Brain microvascular endothelial cell (primary cell): ENCODE data around the gene ANXA5.

ENCODE experiments used
- DNase-seq: peaks from one replicate; pipeline ENCODE4 v3.0.0-alpha.2; 2020
- H3K27ac ChIP-seq: fragments of 250-450 bp; sonication (Bioruptor Pico); 2 replicates; pipeline ENCODE4 v1.5.1; 2020; ENCODE audit warnings: mild to moderate bottlenecking, moderate library complexity
- H3K27me3 ChIP-seq: fragments of 250-450 bp; sonication (Bioruptor Pico); replicated peaks from 2 replicates; pipeline ENCODE4 v1.5.1; 2020; ENCODE audit warnings: mild to moderate bottlenecking
- H3K36me3 ChIP-seq: fragments of 250-450 bp; sonication (Bioruptor Pico); replicated peaks from 2 replicates; pipeline ENCODE4 v1.5.1; 2020; ENCODE audit warnings: mild to moderate bottlenecking
- H3K4me3 ChIP-seq: 2 replicates; pipeline ENCODE4 v1.5.1; 2011; ENCODE audit warnings: low read depth, mild to moderate bottlenecking, control low read depth, low read length, moderate library complexity
- in situ Hi-C: cut with HindIII; loops from 2 replicates; pipeline ENCODE4 v1.10.0; 2017; ENCODE audit warnings: low sequenced_read_pairs, low pct_ligation_motif_present
- TF ChIP-seq, protein P1 (sequence below): IDR thresholded peaks from 2 replicates; pipeline ENCODE4 v1.5.1; 2011; ENCODE audit warnings: low read depth, mild to moderate bottlenecking, moderate library complexity, low read length, control low read depth, inconsistent platforms; ENCODE audit errors: missing control alignments

The ANXA5 gene

DNA sequence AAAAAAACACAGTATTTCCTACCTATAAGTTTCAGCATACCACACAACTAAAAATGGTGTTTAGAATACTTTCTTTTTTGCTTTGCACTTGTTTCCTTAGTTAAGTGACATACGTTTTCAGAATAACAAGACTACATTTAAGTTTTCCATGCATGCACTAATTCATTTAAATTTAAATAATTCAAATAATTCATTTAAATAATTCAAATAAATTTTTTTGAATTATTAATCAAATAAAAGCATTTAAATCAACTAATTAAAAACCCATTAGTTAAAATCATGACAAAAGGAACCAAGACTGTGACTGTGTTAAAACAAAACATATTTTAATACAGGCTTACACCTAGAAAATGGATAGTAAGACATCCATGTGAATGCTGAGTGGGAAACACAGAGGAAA is 12.8 kb downstream of the ANXA5 start:
- no peak for DNase-seq
- H3K27me3 ChIP-seq = no peaks in the 10 kb centered on the region
- TF ChIP-seq, protein P1, sequence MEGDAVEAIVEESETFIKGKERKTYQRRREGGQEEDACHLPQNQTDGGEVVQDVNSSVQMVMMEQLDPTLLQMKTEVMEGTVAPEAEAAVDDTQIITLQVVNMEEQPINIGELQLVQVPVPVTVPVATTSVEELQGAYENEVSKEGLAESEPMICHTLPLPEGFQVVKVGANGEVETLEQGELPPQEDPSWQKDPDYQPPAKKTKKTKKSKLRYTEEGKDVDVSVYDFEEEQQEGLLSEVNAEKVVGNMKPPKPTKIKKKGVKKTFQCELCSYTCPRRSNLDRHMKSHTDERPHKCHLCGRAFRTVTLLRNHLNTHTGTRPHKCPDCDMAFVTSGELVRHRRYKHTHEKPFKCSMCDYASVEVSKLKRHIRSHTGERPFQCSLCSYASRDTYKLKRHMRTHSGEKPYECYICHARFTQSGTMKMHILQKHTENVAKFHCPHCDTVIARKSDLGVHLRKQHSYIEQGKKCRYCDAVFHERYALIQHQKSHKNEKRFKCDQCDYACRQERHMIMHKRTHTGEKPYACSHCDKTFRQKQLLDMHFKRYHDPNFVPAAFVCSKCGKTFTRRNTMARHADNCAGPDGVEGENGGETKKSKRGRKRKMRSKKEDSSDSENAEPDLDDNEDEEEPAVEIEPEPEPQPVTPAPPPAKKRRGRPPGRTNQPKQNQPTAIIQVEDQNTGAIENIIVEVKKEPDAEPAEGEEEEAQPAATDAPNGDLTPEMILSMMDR = no peak
- in situ Hi-C loops = no loop called here
- peaks cover 73% of the 10 kb centered on the region for H3K36me3 ChIP-seq
- no peak overlapping the region for H3K4me3 ChIP-seq
- H3K27ac ChIP-seq = no peak overlapping the region

- in situ Hi-C loops = no loop called here
- TF ChIP-seq, protein P1 = no peak
- H3K27me3 ChIP-seq = no peaks in the 10 kb centered on the region
- no peak overlapping the region for H3K27ac ChIP-seq
- no peak overlapping the region for H3K4me3 ChIP-seq
- DNase-seq = no peak
- H3K36me3 ChIP-seq = peaks cover 88% of the 10 kb centered on the region
Measured at GRCh38 chr4:121680571-121680970, 16.2 kb downstream of the ANXA5 start.

- no peak for DNase-seq
- TF ChIP-seq, protein P1 = no peak
- Histone ChIP-seq H3K27ac (no peak overlapping the region), H3K36me3 (peaks cover 84% of the 10 kb centered on the region), H3K4me3 (no peak overlapping the region), H3K27me3 (no peaks in the 10 kb centered on the region)
- in situ Hi-C loops = no loop called here
Measured at GRCh38 chr4:121679951-121680350, 16.8 kb downstream of the ANXA5 start.

GRCh38 chr4:121679267-121679666 is 17.5 kb downstream of the ANXA5 start:
- in situ Hi-C loops = no loop called here
- Histone ChIP-seq H3K4me3 (no peak overlapping the region), H3K27me3 (no peaks in the 10 kb centered on the region), H3K27ac (no peak overlapping the region), H3K36me3 (peaks cover 84% of the 10 kb centered on the region)
- no peak for DNase-seq
- TF ChIP-seq, protein P1 = no peak

DNA sequence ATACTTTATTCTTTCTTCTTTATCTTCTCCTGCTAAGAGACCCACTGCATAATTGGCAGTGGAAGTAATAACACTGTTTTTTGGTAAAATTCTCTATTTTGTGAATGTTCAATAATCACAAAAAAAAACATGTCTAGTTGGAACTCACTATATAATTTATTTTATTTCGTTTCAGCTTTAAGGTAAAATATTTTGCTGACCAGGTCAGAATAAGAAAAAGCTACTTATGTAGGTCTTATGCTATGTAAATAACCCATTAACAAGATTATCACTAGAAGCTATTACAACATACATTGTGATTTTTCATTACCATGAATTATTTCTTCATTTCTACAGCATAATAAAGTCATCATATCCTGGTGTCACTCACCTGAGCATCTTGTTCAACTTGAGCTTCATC is 19.3 kb downstream of the ANXA5 start:
- no peak for DNase-seq
- no peak overlapping the region for H3K4me3 ChIP-seq
- H3K27me3 ChIP-seq = no peaks in the 10 kb centered on the region
- no peak overlapping the region for H3K27ac ChIP-seq
- TF ChIP-seq, protein P1 = no peak
- in situ Hi-C loops = no loop called here
- peaks cover 84% of the 10 kb centered on the region for H3K36me3 ChIP-seq

- Histone ChIP-seq H3K4me3 (no peak overlapping the region), H3K27ac (no peak overlapping the region), H3K27me3 (no peaks in the 10 kb centered on the region), H3K36me3 (peaks cover 86% of the 10 kb centered on the region)
- no peak for DNase-seq
- TF ChIP-seq, protein P1 = no peak
- in situ Hi-C loops = no loop called here
Measured at GRCh38 chr4:121676345-121677075, 20.3 kb downstream of the ANXA5 start.
